NCI-H2107 treated with DMSO at 0.1 percent for 48 hours (cell line): ENCODE results near the gene TNFRSF14.

Experiments used
- DNase-seq: peaks from one replicate; lab custom pipeline; 2025; ENCODE audit not compliant: unreplicated experiment; lab: John Stamatoyannopoulos, UW

Gene TNFRSF14

DNA sequence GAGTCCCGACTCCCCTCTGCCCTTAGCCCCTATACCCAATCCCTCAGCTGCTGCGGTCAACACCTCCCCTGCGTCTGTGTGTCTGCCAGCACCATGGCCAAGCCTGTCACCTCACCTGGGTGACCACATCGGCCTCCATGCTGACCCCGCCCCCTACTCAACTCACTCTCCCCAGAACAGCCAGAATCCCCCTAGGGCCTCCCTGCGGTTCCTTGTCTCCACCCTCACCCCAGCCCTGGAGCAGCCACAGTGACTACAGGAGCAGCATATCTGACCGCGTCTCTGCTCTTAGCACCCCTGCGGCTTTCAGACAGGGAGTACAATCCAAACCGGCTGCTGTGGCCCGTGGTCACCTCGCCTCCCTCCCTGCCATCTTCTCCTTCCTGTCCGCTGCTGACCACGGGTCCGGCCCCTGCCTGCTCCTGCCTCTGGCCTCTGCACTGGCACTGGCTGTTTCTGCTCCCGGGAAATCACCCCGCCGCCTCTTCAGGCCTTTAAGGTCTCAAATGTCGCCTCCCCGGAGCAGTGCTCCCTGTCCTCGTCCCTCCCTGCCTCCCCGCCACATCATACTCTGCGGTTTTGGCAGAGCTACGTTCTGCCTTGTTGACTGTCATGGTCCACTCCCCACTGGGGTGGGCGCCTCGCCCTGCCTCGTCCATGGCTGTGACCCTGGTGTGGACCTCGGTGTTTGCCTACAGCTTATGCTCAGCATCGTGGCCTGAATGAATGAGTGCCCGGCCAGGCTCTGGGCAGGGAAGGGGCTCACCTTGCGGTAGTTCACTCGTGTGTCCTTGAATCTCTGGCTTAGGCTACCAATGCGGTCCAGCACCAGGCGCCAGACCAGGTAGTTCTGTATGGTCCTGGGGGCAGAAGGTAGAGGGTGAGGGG lies 41.5 kb downstream of the TNFRSF14 start:
- DNase-seq: no peak

DNA sequence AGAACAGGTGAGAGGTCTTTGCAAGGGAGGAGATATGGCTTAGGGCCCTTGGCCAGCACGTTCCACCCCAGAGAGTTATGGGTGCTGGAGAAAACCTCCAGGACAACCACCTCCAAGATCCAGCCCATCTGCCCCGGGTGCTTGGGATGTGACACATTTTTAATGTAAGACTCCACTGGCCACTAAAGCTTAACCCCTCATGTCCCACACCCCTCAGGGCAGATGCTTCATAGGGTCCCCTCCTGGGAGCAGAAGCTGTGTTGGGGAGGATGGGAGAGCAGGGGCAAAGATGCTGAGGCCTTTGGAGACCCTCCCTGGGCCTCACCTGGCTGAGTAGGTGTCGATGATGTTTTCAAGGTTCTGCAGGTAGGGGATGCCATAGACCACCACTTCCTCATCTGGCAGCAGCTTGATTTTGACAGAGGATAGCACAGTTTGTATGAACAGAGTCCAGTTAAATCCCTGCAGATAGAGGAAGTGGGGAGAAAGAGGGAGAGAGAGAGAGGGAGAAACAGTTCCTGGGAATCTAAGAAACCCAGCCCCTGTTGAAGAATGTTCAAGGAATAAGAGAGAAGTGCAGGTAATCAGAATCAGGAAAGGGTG lies 42.3 kb downstream of the TNFRSF14 start:
- no peak for DNase-seq

DNA sequence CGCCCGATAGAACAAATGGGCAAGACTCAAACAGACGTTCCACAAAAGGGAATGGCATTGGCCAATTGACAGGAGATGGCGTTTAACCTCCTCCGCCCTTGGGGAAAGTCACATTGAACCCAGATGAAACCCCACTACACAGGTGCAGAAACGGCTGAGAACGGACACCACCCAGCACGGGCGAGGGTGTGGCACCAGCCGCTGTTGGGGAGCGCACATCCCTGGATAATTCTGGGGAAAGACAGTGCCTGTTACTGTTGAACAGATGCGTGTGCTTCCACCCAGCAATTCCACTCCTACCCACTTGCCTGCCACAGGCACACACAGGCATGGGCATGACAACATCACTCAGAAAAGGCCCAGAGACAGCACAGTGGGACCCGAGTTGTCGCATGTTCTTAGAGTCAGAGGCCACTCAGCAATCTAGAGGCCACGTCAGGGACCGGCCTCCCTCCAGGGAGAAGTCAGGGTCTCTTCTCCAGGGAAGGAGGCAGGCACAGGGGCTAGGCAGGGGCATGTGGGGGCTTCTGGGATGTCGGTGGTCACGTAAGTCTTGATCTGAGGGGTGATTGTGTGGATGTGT lies 45.6 kb downstream of the TNFRSF14 start:
- DNase-seq: no peak

DNA sequence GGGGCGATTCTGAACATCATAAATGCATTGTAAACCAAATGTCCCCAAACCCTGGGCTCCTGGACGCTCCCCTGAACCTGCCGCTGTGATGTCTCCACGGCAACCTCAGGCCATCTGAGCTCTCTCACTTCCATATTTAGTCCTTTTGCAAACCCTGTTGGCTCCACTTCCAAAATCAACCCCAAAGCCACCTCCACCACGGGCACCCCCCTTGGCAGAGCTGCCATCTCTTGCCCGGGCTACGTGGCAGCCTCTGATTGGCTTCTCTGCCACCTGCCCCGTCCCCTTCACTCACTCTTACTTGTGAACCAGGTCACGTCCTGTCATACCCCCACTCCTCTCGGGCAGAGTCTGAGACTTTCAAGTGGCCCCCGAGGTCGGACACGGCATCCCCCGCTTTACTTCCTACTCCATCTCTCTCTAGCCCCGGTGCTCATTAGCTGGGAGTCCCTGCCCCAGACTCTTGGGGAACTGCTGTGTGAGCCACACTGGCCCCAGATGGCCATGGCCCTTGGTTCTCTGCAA lies 46.2 kb downstream of the TNFRSF14 start:
- DNase-seq: no peak

DNA sequence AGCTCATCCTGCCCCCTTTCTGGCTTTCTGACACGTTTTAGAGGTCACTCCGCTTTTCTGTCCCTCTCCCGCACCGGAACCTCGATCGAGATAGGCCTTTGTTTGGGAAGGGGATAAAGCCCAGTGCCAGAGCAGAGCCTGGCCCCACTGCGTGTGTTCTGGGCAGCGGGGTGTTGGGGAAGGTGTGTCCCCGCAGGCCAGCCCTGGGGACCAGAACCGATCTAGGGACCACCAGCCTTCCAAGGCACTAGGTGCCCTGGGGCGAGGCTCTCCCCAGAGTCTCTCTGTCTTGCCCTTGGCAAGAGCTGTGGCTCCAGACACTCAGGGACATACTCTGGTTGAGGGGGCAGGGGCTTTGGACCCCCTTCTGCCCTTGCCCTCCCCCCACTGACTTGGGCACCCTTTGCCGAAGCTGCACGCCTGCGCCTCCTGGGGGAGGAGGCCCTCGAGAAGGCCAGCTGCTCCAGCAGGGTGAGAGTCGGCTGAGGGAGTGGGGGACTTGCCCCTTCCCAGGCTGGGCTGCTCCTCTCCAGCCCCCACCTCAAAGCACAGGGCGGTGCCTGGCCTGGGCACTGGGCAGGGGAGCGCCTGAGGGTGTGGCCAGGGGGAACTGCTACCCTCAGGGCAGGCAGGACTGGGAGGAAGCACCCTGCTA lies 46.8 kb downstream of the TNFRSF14 start:
- no peak for DNase-seq

GRCh38 chr1:2603521-2604155 lies 47.5 kb downstream of the TNFRSF14 start:
- DNase-seq: no peak

DNA sequence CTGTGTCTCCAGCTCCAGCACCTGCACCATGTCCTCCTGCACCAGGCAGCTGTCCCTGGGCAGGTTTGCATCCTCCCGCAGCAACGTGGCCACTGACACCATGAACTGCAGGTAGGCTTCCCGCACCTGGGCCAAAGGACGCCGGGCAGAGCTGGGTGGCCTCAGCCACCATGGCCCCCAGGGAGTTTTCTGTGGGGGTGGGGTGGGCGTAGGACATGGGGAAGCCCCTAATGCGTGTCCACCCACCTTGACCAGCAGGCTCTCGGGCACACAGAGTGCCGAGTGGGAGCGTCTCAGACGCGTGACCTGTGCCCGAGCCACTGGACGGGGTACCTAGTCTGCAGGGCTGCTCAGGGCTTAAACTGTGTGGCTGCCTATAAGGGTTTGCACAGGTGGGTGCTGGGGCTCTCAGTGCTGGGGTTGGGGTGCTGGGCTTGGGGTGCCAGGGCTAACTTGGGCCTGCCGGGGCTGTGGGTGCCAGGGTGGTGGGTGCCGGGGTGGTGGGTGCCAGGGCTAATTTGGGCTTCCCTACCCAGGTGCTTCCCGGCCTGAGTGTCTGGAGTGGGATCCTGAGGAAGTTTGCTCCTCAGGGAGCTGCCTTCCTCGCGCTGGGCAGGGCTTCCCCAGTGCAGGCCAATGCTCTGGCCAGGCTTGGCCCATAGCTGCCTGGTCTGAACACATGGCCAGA lies 48.1 kb downstream of the TNFRSF14 start:
- no peak for DNase-seq

- no peak for DNase-seq
These were observed 48.8 kb downstream of the TNFRSF14 start for GRCh38 chr1:2604844-2605508.

- DNase-seq: no peak
These were observed 49.6 kb downstream of the TNFRSF14 start for GRCh38 chr1:2605509-2606395.

- DNase-seq: no peak
These were observed 50.3 kb downstream of the TNFRSF14 start for GRCh38 chr1:2606396-2606880.

- DNase-seq: no peak
These were observed 50.9 kb downstream of the TNFRSF14 start for GRCh38 chr1:2606881-2607621.

- no peak for DNase-seq
These were observed 51.5 kb downstream of the TNFRSF14 start for GRCh38 chr1:2607641-2608091.

DNA sequence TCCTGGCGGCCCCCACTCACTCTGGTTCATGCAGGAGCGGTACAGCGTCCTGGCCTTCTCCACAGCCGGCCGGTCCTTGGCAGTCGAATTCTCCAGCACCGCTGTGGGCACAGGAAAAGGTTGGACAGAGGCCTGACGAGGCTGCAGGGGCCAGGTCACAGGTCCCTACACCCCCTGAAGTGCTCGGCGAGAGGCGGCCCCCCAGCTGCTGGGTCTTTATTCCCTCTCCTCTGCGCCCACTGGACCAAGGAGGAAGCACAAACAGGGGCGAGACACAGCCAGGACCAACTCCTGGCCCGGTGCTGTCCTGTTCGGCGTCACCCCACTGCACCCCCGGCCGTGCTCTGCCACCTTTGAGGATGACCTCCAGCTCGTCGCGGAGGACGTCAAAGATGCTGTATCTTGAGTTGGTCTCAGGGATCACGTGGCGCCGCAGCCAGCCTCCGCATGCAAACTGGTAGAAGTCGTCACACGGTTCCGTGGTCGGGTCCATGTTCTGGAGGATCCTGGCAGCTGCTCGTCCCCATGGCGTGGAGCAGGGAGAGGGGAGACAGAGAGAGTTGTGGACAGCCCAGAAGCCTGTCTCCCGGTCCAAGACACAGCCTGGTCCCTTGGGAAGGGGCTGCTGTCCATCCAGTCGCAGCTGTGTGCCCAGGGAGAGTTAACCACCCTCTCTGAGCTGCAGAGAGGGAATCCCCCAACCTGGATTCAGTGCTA lies 53.3 kb downstream of the TNFRSF14 start:
- DNase-seq: no peak

DNA sequence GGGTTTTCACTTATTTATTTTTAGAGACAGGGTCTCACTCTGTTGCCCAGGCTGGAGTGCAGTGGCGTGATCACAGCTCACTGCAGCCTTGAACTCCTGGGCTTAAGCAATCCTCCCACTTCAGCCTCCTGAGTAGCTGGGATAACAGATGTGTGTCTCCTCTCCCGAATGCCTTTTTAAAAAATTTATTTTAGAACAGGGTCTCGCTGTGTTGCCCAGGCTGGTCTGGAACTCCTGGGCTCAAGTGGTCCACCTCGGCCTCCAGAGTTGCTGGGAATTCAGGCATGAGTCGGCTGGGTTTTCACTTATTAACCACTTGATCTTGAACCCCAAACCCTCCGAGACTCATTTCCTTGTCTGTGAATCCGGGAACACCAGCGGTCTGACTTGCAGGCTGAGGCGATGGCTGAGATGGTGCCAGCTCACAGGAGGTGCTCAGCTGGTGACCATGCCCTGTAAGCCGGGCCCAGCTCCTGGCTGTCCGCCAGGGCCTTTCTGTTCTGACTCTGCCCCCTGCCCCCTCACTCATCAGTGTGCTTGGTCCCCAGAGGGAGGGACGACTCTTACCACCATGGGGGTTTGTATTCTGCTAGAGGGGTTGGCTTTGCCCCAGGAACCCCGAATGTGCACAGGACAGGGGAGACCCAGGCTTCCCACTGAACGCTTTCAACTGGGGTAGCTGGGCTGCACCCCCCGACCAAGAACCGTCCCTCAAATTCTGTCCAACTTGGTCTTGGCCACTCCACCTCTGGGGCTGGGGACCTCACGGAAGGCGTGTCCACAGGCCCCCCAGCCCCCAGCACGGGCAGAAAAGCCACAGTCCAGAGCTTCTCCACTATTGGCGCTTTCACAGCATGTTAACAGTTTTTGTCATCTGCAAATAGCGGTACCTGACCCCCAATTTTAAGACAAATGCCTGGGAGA lies 54.1 kb downstream of the TNFRSF14 start:
- DNase-seq: no peak

GRCh38 chr1:2611031-2611501 lies 54.9 kb downstream of the TNFRSF14 start:
- no peak for DNase-seq
